HG03439 (cell line): ENCODE measurements around the gene USE1.
A peak's percentile ranks its signal among the peaks of the same experiment; 100 is the strongest.
"Not testable (repeated sequence)": the region's sequence is repeated elsewhere in the genome, so short reads cannot be mapped to it uniquely, and the experiment has no call there.

ENCODE experiments used
- ATAC-seq: cut with Tn5 transposase; IDR thresholded peaks from one replicate; pipeline ENCODE4 v1.9.1; 2021; ENCODE audit warnings: mild to moderate bottlenecking, moderate library complexity; ENCODE audit not compliant: unreplicated experiment

USE1 gene, protein sequence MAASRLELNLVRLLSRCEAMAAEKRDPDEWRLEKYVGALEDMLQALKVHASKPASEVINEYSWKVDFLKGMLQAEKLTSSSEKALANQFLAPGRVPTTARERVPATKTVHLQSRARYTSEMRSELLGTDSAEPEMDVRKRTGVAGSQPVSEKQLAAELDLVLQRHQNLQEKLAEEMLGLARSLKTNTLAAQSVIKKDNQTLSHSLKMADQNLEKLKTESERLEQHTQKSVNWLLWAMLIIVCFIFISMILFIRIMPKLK

GRCh38 chr19:17215127-17215971 is at the start of gene USE1:
USE1 (plus strand) TSS chr19:17215357; CDS start chr19:17215406, 49 bp downstream.
- peak; percentile 70 for ATAC-seq

GRCh38 chr19:17165715-17166114 is 49.4 kb upstream of the USE1 start:
- no peak for ATAC-seq

DNA sequence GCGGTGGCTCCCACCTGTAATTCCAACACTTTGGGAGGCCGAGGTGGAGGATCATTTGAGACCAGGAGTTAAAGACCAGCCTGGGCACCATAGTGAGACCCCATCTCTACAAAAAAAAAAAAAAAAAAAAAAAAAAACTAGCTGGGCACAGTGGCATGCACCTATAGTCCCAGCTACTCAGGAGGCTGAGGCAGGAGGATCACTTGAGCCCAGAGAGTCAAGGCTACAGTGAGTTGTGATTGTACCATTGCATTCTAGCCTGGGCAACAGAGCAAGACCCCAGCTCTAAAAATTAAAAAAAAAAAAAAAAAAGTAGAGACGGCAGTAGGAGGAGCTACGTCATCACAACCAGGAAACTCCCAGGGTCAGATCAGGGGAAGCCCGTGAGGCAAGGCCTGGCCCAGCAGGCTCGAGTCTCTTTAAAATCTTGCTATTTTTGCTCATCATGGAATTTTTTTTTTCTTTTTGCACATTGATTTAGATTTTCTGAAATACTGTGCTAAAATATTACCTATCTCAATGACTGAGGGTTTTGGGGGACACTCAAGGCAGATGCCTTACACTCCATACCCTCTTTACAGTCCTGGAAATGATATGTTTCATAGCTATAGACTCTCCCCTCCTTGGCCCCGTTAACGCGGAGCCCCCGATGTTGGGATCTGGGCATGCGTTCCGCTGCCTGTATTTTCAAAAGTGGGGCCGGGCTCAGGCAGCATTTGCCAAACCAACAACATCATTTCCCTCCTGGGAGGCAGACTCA is 44.4 kb upstream of the USE1 start:
- no peak for ATAC-seq

DNA sequence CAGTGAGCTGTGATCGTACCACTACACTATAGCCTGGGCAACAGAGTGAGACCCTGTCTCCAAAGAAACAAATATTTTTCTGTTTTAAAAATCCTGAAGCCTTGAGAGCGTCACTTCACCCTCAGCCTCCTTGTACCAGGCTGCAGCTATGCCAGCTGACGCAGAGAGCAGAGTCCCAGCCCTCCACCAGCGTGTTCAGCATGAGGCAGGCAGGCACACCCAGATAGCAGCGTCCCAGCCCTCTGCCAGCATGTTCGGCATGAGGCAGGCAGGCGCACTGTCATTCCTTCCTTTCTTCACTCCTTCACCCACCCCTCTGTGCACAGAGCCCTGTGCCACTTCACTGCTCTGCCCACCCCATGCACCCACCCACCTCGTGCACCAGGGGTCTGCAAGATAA is 43.3 kb upstream of the USE1 start:
- no peak for ATAC-seq

DNA sequence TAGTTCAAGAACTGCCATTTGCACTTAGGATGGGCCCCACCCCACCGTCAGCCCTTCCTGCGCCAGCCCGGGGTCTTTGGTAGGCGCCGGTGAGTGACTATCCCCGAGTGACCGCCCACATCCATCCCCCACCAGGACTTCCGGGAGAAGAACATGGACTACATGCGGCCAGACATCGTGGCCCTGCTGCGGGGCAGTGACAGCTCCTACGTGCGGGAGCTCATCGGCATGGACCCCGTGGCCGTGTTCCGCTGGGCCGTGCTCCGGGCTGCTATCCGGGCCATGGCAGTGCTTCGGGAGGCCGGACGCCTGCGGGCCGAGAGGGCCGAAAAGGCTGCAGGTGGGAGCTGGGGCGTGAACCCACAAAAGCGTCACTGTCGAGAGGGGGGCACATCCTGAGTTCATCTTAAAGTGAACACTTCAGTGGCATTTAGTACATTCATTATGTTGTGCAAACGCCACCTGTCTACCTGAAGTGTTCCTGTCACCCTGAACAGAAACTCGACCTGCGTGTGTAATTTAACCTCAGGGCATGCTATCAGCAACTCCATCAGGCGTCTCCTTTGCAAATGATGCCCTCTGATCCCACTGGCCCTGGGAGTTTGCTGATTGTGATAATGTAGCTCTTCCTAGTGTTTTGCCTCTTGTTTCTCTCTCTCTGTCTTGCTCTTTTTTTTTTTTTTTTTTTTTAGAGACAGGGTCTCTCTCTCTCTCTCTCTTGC is 42.4 kb upstream of the USE1 start:
- no peak for ATAC-seq

DNA sequence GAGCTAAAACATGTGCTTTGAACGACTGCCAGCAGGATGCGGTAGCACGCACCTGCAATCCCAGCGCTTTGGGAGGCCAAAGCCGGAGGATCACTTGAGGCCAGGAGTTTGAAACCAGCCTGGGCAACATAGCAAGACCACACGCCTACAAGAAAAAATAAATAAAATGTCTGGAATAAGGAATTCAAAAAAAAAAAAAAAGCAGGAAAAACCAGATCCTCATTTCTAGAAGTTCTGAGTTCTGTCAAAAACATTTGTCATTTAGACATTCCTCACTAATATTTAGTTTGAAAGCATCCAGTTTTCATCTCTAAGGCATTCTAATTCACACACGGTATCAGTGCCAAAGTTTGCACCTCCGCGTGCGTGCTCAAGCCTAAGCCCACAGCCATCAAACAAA is 36.9 kb upstream of the USE1 start:
- no peak for ATAC-seq

GRCh38 chr19:17180997-17181702 is 34.0 kb upstream of the USE1 start:
- no peak for ATAC-seq

- no peak for ATAC-seq
Measured at GRCh38 chr19:17183271-17183761, 31.8 kb upstream of the USE1 start.

GRCh38 chr19:17183858-17184321 is 31.3 kb upstream of the USE1 start:
- ATAC-seq = no peak

DNA sequence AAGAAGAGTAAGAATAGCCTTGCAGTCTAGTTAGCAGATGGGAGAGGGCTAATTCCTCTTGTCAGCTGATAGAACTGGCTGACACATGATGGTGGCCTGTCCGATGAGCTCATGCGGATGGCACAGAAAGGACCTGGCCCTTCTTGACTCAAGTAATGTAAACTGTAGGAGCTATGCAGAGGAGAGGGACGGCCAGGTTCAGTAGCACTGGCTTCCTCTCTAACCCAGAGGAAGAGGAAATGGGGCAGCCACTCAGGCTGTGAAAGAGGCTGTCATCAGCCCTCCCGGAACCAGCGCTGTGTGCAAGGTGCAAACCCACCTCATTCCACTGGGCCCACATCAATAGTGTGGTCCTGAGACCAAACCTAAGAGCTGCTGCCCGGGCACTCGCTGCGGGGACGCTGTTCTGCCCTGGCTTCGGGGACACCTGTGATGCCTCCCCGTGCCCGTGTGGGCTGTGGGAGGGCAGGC is 30.8 kb upstream of the USE1 start:
- no peak for ATAC-seq

GRCh38 chr19:17185590-17185989 is 29.6 kb upstream of the USE1 start:
- no peak for ATAC-seq

GRCh38 chr19:17191736-17192135 is 23.4 kb upstream of the USE1 start:
- not testable (repeated sequence) for ATAC-seq

DNA sequence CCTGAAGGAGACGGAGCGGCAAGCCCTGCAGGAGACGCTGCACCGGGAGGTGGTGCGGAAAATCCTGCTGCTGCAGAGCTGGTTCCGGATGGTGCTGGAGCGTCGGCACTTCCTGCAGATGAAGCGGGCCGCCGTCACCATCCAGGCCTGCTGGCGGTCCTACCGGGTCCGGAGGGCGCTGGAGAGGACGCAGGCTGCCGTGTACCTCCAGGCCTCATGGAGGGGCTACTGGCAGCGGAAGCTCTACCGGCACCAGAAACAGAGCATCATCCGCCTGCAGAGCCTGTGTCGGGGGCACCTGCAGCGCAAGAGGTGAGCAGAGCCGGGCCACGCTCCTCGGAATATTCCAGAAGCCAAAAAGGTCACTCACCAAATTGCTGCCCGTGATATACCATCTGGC is 22.4 kb upstream of the USE1 start:
- no peak for ATAC-seq

GRCh38 chr19:17194608-17195007 is 20.5 kb upstream of the USE1 start:
- no peak for ATAC-seq

- ATAC-seq = no peak
Measured at GRCh38 chr19:17195106-17195505, 20.1 kb upstream of the USE1 start.

DNA sequence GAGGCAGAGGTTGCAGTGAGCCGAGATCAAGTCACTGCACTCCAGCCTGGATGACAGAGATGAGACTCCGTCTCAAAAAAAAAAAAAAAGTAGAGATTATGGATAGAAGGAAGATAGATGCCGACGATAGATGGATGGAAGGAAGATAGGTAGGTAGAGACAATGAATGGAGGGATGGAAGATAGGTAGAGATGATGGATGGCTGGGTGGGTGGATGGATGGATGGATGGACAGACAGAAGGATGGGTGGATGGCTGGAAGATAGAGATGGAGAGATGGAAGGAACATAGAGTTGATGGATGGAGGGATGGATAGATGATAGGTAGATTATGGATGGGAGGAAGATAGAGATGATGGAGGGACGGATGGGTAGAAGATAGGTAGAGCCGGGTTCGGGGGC is 18.5 kb upstream of the USE1 start:
- no peak for ATAC-seq

- no peak for ATAC-seq
Measured at GRCh38 chr19:17197666-17198065, 17.5 kb upstream of the USE1 start.

- no peak for ATAC-seq
Measured at GRCh38 chr19:17200408-17201079, 14.6 kb upstream of the USE1 start.

GRCh38 chr19:17202249-17202648 is 12.9 kb upstream of the USE1 start:
- ATAC-seq = no peak
